NCI-H1694 treated with DMSO at 0.1 percent for 48 hours (cell line): ENCODE results near the gene RNF39.
A peak's percentile ranks its signal among the peaks of the same experiment; 100 is the strongest.
"Not testable (repeated sequence)": the region's sequence is repeated elsewhere in the genome, so short reads cannot be mapped to it uniquely, and the experiment has no call there.

Experiments
- DNase-seq: peaks from one replicate; lab custom pipeline; 2025; lab: John Stamatoyannopoulos, UW

The RNF39 gene

GRCh38 chr6:30075094-30075789 is at the start of gene RNF39:
TSS of gene RNF39 (minus strand) at chr6:30075769. CDS start at chr6:30075585, 184 bp downstream.
- DNase-seq = no peak

DNA sequence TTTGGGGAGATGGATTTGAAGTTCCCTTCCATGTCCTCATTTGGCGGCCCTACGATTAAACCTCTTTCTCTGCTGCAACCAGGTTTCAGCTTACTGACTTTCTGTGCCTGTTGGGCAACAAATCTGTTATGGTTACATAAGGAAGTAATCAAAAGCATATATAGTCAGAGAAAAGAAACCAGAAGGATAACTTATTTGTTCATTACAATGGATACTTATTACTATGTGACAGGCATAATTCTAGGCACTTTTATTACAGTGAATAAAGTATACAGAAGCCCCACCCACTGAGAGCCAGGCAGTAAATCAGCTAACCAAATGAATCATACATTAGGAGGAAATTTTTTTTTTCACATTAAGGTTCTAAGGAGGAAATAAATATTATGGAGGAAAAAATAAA is 46.9 kb upstream of the RNF39 start:
- DNase-seq = no peak

DNA sequence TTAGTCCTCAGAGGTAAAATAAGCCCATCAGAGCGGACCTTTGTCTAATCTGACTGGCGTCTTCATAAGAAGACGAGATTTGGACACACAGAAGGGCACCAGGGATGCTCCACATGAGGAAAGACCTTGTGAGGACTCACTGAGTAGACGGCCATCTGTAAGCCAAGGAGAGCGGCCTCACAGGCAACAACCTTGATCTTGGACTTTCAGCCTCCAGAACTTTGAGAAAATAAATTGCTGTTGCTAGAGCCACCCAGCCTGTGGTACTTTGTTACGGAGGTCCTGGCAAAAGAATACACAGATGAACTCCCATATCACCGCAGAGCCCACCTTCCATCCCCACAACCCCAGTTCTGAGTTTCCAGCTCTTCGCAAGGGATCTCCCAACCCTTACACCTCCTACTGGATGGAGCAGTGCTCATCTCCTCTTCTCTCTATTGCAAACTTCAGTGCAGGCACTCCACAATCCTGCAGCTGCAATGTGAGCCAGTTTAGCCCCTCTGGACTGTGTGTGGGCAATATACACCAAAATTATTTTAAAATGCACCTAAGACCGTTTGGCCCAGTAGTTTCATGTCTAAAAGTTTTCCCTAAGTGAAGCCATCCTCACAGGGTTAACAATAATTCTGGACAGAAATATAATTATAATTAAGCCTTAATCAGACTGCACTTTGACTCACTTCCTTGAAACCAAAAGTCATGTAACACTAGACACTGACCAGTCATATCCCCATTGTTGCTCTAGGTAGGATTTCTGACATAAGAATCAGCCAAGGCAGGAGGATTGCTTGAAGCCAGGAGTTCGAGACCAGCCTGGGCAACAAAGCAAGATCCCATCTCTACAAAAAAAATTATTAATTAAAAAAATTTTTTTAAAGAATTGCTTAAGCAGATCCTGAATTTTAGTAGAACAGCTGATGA is 46.1 kb upstream of the RNF39 start:
- DNase-seq = no peak

DNA sequence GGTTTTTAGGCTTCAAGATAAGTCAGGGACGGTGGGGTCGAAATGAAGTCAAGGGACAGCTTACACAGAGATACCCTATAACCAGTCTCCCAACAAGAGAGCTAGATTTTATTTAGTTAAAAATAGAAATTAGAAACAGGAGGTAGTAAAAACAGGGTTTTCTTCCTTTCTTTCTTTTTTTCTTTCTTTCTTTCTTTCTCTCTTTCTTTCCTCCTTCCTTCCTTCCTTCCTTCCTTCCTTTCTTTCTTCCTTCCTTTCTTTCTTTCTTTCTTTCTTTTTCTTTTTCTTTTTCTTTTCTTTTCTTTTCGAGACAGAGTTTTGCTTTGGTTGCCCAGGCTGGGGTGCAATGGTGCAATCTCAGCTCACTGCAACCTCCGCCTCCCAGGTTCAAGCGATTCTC is 43.1 kb upstream of the RNF39 start:
- not testable (repeated sequence) for DNase-seq

GRCh38 chr6:30116724-30117123 is 41.2 kb upstream of the RNF39 start:
- no peak for DNase-seq

- no peak for DNase-seq
Observed at GRCh38 chr6:30113841-30114240, 38.3 kb upstream of the RNF39 start.

- no peak for DNase-seq
Observed at GRCh38 chr6:30113003-30113759, 37.6 kb upstream of the RNF39 start, which contains the start of gene TRIM31. TSS of gene TRIM31 (minus strand) at chr6:30113090. CDS start at chr6:30112805, 285 bp downstream.

DNA sequence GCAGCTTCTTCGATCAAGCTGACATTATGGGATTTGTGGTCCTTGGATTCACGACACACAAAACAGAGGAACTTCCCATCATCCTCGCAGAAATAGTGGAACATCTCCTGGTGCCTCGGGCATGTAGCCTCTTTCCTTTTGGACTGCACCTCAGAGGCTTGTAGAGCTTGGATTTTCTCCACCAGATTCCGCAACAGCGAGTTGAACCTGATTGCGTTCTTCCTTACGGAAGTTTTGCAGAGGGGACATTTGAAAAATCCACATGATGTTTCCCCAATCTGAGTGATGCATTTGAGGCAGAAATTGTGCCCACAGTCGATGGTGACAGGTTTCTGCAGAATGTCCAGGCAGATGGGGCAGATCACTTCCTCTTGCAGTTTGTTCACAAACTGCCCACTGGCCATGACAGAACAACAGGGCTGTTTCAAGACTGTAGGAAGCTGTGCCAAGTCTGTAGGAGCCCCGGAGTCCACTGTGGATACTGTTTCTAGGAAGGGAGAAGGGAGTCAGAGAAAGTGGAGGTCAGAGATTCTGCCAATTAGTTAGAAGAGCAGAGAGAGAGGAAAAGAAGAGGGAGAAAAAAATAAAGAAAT is 36.9 kb upstream of the RNF39 start:
- no peak for DNase-seq

DNA sequence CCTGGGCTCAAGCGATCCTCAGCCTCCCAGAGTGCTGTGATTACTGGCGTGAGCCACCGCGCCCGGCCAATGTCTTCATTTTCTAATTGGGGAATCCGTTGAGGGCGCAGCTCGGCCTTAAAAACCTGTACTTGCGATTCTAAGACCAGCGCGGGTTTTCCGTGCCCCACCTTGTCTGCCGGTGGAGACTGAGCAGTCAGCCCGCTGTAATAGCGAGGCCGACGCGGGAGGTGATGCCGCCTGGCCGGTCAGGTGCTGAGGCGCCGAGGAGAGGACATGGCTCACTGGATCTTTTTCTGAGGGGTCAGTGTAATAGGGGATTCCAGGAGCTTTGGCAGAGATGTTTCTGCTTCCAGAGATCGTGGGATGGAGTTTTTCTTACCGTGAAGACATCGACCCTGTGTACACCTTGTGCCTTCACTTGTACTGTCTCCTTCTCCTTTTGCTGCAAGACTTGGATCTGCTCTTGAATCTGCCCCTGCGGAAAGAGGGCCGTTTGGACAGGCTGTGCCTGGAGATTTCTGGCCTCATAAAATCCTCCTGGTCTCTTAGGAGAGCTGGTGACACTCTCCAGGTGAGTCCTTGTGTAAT is 35.8 kb upstream of the RNF39 start:
- no peak for DNase-seq

GRCh38 chr6:30104661-30105060 is 29.1 kb upstream of the RNF39 start:
- DNase-seq = no peak

GRCh38 chr6:30103872-30104179 is 28.3 kb upstream of the RNF39 start:
- DNase-seq = no peak

DNA sequence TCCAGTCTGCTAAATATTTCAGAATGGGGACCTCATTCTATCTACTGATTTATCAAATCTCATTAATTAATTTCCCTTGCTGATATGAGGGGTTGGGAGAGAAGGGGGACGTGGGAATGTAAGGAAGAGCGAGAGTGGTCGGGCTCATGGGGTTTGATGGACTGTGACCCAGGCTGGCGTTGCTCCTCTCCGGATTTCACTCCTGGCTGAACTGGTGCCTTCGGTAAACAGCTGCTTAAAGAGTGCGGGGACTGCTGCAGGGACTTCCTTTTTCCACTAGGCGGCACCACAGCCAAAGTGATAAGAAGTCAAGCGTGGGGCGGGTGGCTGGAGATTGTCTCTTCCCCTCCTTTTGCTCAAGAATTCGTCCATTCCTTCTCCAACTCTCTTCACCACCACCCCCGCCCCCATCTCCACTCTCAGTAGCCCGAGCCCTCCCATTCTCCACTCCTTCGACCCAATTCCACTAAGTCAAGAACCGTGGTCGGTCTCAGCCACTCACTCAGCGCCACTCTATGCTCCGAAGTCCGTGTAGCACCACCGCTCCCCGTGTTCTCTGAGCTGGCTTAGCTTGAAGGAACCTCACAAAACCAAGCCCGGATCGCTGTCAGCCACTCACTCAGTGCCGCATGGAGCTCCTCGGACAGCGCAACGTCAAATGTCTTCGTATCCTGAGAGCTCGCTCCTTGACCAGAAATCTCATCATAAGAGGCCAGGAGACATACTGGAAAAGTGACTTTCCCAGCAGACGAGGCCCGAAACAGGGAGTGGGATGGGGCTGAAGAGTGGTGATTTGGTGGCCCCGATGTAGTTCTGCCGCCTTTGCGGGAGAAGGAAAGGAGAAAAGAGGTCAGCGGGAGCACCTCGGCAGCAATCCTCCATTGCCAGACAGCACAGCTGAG is 27.7 kb upstream of the RNF39 start:
- peak; percentile 51 for DNase-seq

DNA sequence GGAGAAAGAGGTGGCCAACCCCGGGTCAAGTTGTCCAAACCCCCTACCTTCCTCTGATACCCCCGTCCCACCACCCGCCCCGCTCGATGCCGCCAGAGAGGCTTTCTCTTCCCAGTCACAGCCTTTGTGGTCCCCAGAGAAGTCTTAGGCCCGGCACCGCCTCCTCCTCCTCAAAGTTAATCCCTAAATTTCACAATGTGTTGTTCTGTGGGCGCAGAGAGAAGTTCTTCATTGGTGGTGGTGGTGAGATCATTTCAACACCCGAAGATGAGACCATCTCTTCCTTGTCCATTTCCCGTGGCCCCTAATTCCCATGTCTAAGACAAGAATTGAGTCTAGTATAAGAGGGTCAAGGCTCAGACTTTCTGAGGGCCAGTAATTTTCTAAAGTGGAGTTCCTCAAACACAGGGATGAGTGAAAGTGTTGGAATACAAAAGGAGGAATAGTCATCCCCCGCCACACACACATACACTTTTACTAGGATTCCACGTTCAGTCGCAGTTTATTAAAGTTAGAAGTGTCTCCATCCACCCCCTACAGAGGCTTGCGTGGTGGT is 26.9 kb upstream of the RNF39 start:
- no peak for DNase-seq

DNA sequence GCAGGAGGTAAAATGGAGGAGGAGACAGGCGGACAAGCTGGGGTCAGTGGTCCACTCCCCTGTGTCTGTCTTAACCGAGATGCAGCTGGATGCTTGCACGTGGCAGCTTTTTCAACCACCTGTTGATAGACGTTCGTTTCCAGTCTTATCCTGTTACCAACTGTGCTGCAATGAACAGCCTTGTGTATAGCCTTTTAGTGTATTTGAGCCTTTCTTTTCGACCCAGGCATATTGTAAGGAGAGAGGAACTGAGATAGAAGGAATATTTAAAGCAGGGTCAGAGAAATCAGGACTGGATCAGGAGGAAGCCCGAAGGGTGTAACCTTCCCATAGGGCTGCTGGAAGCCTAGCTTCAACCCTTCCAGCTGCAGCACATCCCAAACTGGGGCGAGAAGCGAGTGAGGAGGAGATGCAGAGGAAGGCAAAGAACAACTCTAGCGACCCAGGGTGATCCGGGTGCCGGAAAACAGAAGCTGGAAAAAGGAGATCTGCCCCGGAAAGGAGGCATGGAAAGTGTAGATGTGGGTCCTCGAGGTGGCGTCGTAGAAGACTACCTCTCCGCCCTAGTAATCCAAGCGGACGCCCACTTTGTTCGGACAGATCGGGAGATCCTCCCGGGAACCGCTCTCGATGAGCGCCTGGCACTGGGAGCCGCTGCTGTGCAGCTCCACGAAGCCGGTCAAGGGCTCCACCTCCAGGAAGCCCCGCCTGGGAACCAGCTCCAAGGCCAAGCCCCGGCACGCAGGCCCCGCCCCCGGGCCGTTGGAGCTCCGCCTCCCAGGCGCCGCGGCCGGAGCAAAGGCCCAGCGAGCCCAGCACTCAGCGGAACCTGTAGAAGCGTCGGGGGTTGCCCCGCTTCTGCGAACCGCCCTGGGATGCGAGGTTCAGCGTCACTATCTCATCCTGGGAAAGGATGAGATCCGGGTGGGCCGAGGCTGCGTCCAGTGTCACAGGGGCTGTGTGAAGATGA is 26.2 kb upstream of the RNF39 start:
- DNase-seq = no peak

GRCh38 chr6:30100585-30101443 is 25.2 kb upstream of the RNF39 start:
- DNase-seq = no peak

DNA sequence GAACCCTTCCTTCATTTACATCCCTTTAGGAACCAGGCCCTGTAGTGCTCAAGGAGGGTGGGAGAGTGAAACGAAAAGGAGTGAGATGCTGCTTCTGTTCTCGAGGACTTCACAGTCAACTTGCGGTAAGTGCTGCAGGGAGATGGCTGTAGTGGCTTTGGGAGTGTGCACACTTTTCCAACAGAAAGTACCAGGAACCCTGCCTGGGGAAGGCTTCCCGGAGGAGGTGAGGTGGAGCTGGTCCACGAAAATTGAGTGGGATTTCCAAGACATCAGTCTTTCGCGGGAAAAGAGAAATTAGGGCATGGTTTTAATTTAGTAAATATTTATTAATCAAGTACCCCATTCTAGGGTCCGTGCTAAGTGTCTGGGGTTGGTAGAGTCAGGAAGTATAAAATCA is 24.6 kb upstream of the RNF39 start:
- DNase-seq = no peak

DNA sequence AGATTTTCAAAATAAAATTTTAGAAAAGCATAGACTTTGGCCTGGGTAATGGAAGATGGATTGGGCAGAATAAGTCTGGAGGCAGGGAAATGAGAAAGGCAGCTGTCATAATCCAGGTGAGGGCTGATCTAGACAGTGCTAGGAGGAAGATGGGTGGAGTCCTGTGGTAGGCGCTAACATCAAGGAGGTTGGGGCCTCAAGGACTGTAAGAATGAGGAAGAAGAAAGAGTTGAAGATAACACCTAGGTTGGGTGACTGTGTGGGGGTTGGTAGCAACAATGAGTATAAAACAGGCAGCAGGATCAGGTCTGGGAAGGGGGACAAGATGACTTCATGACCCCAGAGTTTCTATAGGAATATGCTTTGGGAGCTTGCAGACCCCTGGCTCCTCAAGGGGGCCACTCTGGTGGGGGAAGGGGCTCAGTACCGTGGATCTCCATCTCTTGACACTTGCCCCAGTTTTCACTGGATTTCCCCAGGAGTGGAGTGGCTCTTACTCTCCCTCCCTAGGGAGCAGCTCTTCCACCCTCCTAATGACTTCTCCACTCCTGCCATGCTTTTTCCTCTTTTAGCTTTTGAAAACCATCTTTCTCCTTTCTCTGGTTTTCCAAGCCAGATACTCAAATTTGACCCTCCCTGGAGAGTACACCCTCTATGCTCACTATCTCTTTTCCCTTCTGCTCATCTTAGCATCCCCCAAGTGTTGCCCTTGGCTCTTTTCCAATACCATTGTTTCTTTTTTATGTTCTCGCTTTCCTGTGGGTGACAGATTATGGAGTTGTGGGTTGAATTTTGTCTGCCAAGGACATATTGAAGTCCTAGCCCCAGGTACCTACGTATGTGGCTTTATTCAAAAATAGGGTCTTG is 22.6 kb upstream of the RNF39 start:
- DNase-seq = no peak
